DND-41 (cell line): ENCODE results near the gene FAM219A.

Experiments
- ATAC-seq: fragments of 200-7000 bp; cut with Tn5 transposase; 3 replicates; pipeline ENCODE4 v1.9.1; 2021; ENCODE audit warnings: low read depth; ENCODE audit not compliant: insufficient read depth
- DNase-seq: peaks from one replicate; pipeline ENCODE4 v3.0.0-alpha.2; 2020
- H2AFZ ChIP-seq: 2 replicates; pipeline ENCODE4 v1.6.0; 2012; ENCODE audit warnings: low read depth, low read length
- H3K27ac ChIP-seq: 2 replicates; pipeline ENCODE4 v1.5.1; 2012; ENCODE audit warnings: low read length, inconsistent platforms
- H3K27me3 ChIP-seq: fragments of 200-600 bp; sonication (generic); 2 replicates; pipeline ENCODE4 v1.6.0; 2012; ENCODE audit warnings: low read length, mild to moderate bottlenecking, inconsistent platforms; ENCODE audit not compliant: insufficient read depth, poor library complexity
- H3K36me3 ChIP-seq: 2 replicates; pipeline ENCODE4 v1.5.1; 2012; ENCODE audit warnings: low read length, inconsistent platforms; ENCODE audit not compliant: insufficient read depth
- H3K4me1 ChIP-seq: 2 replicates; pipeline ENCODE4 v1.5.1; 2012; ENCODE audit warnings: mild to moderate bottlenecking, low read length; ENCODE audit not compliant: insufficient read depth
- H3K4me2 ChIP-seq: 2 replicates; pipeline ENCODE4 v1.6.0; 2012; ENCODE audit warnings: mild to moderate bottlenecking, moderate library complexity, low read length, inconsistent platforms; ENCODE audit not compliant: insufficient read depth
- H3K4me3 ChIP-seq, 2 experiments: fragments of 200-600 bp in 1 of 2; shearing (Covaris generic) in 1 of 2; 2 replicates each; pipeline ENCODE4 v1.5.1; 2012 to 2016; ENCODE audit warnings: inconsistent platforms in 2 of 2, low read length in 2 of 2, mild to moderate bottlenecking in 2 of 2, low read depth in 1 of 2, moderate library complexity in 1 of 2
- H3K79me2 ChIP-seq: 2 replicates; pipeline ENCODE4 v1.6.0; 2012; ENCODE audit warnings: low read length, inconsistent platforms; ENCODE audit not compliant: insufficient read depth
- H3K9ac ChIP-seq: 2 replicates; pipeline ENCODE4 v1.6.0; 2012; ENCODE audit warnings: low read depth, mild to moderate bottlenecking, inconsistent platforms, low read length, moderate library complexity
- H3K9me3 ChIP-seq: 2 replicates; pipeline ENCODE4 v1.5.1; 2012; ENCODE audit warnings: low read length, moderate library complexity, mild to moderate bottlenecking, inconsistent platforms; ENCODE audit not compliant: insufficient read depth, severe bottlenecking
- H4K20me1 ChIP-seq: 2 replicates; pipeline ENCODE4 v1.6.0; 2012; ENCODE audit warnings: low read length; ENCODE audit not compliant: insufficient read depth
- CTCF ChIP-seq: IDR thresholded peaks from 2 replicates; pipeline ENCODE4 v1.5.1; 2012; ENCODE audit warnings: borderline replicate concordance, low read length, moderate library complexity, mild to moderate bottlenecking; ENCODE audit not compliant: poor library complexity, severe bottlenecking; ENCODE audit errors: extremely low read depth
- EZH2 ChIP-seq: IDR thresholded peaks from 3 replicates; pipeline ENCODE4 v1.6.1; 2012; ENCODE audit warnings: borderline replicate concordance, low read depth, mild to moderate bottlenecking, moderate library complexity, low read length, inconsistent platforms; ENCODE audit not compliant: severe bottlenecking

FAM219A gene

GRCh38 chr9:34491596-34491995 lies 33.2 kb upstream of the FAM219A start:
- H3K36me3 ChIP-seq = no peaks in the 10 kb centered on the region
- no peaks in the 10 kb centered on the region for H3K9me3 ChIP-seq
- H3K79me2 ChIP-seq = no peaks in the 10 kb centered on the region
- H3K27me3 ChIP-seq = no peaks in the 10 kb centered on the region
- no peak overlapping the region for H3K9ac ChIP-seq
- TF ChIP-seq CTCF (no peak), EZH2 (no peak)
- no peak overlapping the region for H3K4me3 ChIP-seq
- no peak overlapping the region for H2AFZ ChIP-seq
- DNase-seq (no peak), ATAC-seq (no peak)
- H4K20me1 ChIP-seq = no peaks in the 10 kb centered on the region
- no peaks in the 10 kb centered on the region for H3K4me1 ChIP-seq
- no peak overlapping the region for H3K27ac ChIP-seq
- no peak overlapping the region for H3K4me2 ChIP-seq

DNA sequence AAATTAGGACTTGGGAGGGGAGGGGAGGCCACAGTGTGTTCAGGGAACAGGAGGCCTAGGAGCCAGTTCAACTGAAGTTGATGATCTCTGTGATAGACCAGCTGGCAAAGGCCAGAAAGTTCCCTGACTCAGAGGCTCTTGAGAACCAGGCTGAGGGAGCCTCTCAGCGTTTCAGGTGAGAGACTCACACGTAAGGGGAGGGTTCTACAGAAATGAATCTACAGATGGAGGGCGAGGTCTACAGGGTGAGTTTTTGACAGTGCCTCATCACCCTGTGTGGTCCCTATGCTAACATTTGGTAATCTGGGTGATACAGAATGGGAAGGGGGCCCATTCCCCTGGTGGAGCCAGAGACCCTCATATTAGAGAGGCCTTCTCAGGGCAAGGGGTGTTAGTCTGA lies 32.4 kb upstream of the FAM219A start:
- H3K4me2 ChIP-seq = no peak overlapping the region
- no peaks in the 10 kb centered on the region for H3K36me3 ChIP-seq
- no peaks in the 10 kb centered on the region for H3K4me1 ChIP-seq
- H3K27ac ChIP-seq = no peak overlapping the region
- no peak overlapping the region for H3K9ac ChIP-seq
- H4K20me1 ChIP-seq = no peaks in the 10 kb centered on the region
- no peak overlapping the region for H2AFZ ChIP-seq
- H3K27me3 ChIP-seq = peaks cover 2% of the 10 kb centered on the region
- H3K9me3 ChIP-seq = no peaks in the 10 kb centered on the region
- no peak overlapping the region for H3K4me3 ChIP-seq
- no peaks in the 10 kb centered on the region for H3K79me2 ChIP-seq
- no peak for TF ChIP-seq CTCF
- no peak for TF ChIP-seq EZH2
- ATAC-seq = no peak
- no peak for DNase-seq

GRCh38 chr9:34490360-34490759 lies 32.0 kb upstream of the FAM219A start:
- no peak overlapping the region for H2AFZ ChIP-seq

More at GRCh38 chr9:34490360-34490759, 32.0 kb upstream of the FAM219A start:
- ATAC-seq (no peak), DNase-seq (no peak)
- Histone ChIP-seq H3K4me3 (no peak overlapping the region), H3K4me1 (no peaks in the 10 kb centered on the region), H3K4me2 (no peak overlapping the region), H3K9ac (no peak overlapping the region), H3K36me3 (no peaks in the 10 kb centered on the region), H3K27me3 (peaks cover 5% of the 10 kb centered on the region), H3K27ac (no peak overlapping the region), H3K9me3 (no peaks in the 10 kb centered on the region), H4K20me1 (no peaks in the 10 kb centered on the region), H3K79me2 (no peaks in the 10 kb centered on the region)
- TF ChIP-seq EZH2 (no peak), CTCF (no peak)
